Sigmoid colon (tissue), 7 donors: Measurements from ENCODE around the gene ANKRD6. TPM values are rescaled to one million over a fixed set of nuclear protein-coding genes. Genes with fewer than 3 reads are reported as not detected.

Source experiments
- DNase-seq: peaks from one replicate; pipeline ENCODE4 v3.0.0-alpha.2; 2019
- H3K27ac ChIP-seq, 4 donors: fragments of 200-600 bp; sonication (generic); one replicate each; pipeline ENCODE4 v1.5.1; 2016 to 2019; ENCODE audit warnings: mild to moderate bottlenecking in 1 of 4
- H3K27me3 ChIP-seq, 3 donors: fragments of 200-600 bp; sonication (generic); one replicate each; pipeline ENCODE4 v1.5.1; 2019; ENCODE audit warnings: mild to moderate bottlenecking in 1 of 3
- H3K36me3 ChIP-seq, 4 donors: fragments of 200-600 bp; sonication (generic); one replicate each; pipeline ENCODE4 v1.5.1; 2016 to 2019
- H3K4me1 ChIP-seq, 4 donors: fragments of 200-600 bp; sonication (generic); one replicate each; pipeline ENCODE4 v1.5.1; 2017 to 2019
- H3K4me3 ChIP-seq, 4 donors: fragments of 200-600 bp; sonication (generic); one replicate each; pipeline ENCODE4 v1.5.1; 2017 to 2019; ENCODE audit warnings: mild to moderate bottlenecking in 2 of 4, moderate library complexity in 1 of 4
- H3K9me3 ChIP-seq, 4 donors: fragments of 200-600 bp in 3 of 4; sonication (generic) in 3 of 4; one replicate each; pipeline versions ENCODE4 v1.5.1 to v1.6.1; 2013 to 2019
- CTCF ChIP-seq, 4 experiments: fragments of 450-650 bp in 3 of 4; fragments of 200-600 bp in 1 of 4; IDR thresholded peaks; one replicate each; pipeline ENCODE4 v1.5.1; 2016 to 2019; ENCODE audit warnings: antibody characterized with exemption in 4 of 4, mild to moderate bottlenecking in 3 of 4, moderate library complexity in 2 of 4
- EP300 ChIP-seq, 4 donors: sonication (generic); formaldehyde crosslinking; IDR thresholded peaks; one replicate each; pipeline ENCODE4 v1.6.1; 2017; ENCODE audit warnings: antibody characterized with exemption in 4 of 4
- POLR2A ChIP-seq, 2 donors: fragments of 450-650 bp; IDR thresholded peaks; one replicate each; pipeline ENCODE4 v1.6.1; 2016; ENCODE audit warnings: antibody characterized with exemption in 2 of 2, mild to moderate bottlenecking in 2 of 2, moderate library complexity in 2 of 2
- POLR2AphosphoS5 ChIP-seq, 4 donors: sonication (generic); formaldehyde crosslinking; IDR thresholded peaks; one replicate each; pipeline ENCODE4 v1.6.1; 2017; ENCODE audit warnings: antibody characterized with exemption in 4 of 4
- WGBS, 2 donors: extraction: QIAGEN DNeasy Blood & Tissue Kit; methylation state at CpG; one replicate each; pipeline ENCODE4 v1.1.7; 2013; 5-methylcytosine and 5-hydroxymethylcytosine counted together
- intact Hi-C: fragments of 100-400 bp; cut with DNase I; formaldehyde crosslinking; loops from one replicate; pipeline ENCODE4 v1.15.1; 2023
- polyA plus RNA-seq, 3 donors: library from polyadenylated mRNA; stranded (reverse); fragments of 200-250 nt; gene quantifications; one replicate each; pipeline ENCODE4 v1.2.3, GENCODE V29; 2013
- total RNA-seq, 4 donors: library from RNA; depleted of rRNA; stranded (reverse); fragments of >200 nt; gene quantifications; one replicate each; pipeline ENCODE4 v1.1.0, GENCODE V29; 2016
- donor health status: healthy with polysubstance abuse.
- donor health status: Bipolar disorder and iron deficiency.
- donor health status: healthy.

The ANKRD6 gene
- total and polyA plus RNA-seq, 7 donors: 1.7 to 21.6 (median 8.0) TPM

- intact Hi-C loops: no loop called here
- Histone ChIP-seq H3K4me1 (peaks cover 0 to 22% (median 17%) of the 10 kb centered on the region in 4 donors), H3K27ac (no peak overlapping the region), H3K36me3 (no peaks in the 10 kb centered on the region), H3K9me3 (no peaks in the 10 kb centered on the region), H3K27me3 (no peaks in the 10 kb centered on the region), H3K4me3 (no peak overlapping the region)
- DNase-seq: no peak
- 78 to 86% methylated on average over 4 of the region's 4 CpGs for WGBS, 2 donors
- TF ChIP-seq CTCF (IDR thresholded peaks at IDR 0.05) (no peak), EP300 (IDR thresholded peaks at IDR 0.05) (no peak), POLR2A (IDR thresholded peaks at IDR 0.05) (no peak), POLR2AphosphoS5 (IDR thresholded peaks at IDR 0.05) (no peak)
Observed at GRCh38 chr6:89471287-89471867, 38.4 kb downstream of the ANKRD6 start.

- no peak for DNase-seq
- no peaks in the 10 kb centered on the region for H3K27me3 ChIP-seq
- H3K4me1 ChIP-seq: peaks cover 0 to 16% (median 7%) of the 10 kb centered on the region in 4 donors
- intact Hi-C loops: no loop called here
- no peaks in the 10 kb centered on the region for H3K9me3 ChIP-seq
- H3K27ac ChIP-seq: no peak overlapping the region
- no peaks in the 10 kb centered on the region for H3K36me3 ChIP-seq
- no peak overlapping the region for H3K4me3 ChIP-seq
- 85 to 91% methylated on average over 2 of the region's 2 CpGs for WGBS, 2 donors
- TF ChIP-seq POLR2AphosphoS5 (IDR thresholded peaks at IDR 0.05): no peak
- TF ChIP-seq CTCF (IDR thresholded peaks at IDR 0.05): no peak
Observed at GRCh38 chr6:89475101-89475500, 42.1 kb downstream of the ANKRD6 start.

- no peak for TF ChIP-seq POLR2A (IDR thresholded peaks at IDR 0.05)
- no peak for TF ChIP-seq POLR2AphosphoS5 (IDR thresholded peaks at IDR 0.05)
- TF ChIP-seq EP300 (IDR thresholded peaks at IDR 0.05): no peak
- TF ChIP-seq CTCF (IDR thresholded peaks at IDR 0.05): no peak
- DNase-seq: no peak
- intact Hi-C loops: no loop called here
- peaks cover 0 to 16% (median 7%) of the 10 kb centered on the region in 4 donors for H3K4me1 ChIP-seq
- H3K27ac ChIP-seq: no peak overlapping the region
- no peaks in the 10 kb centered on the region for H3K27me3 ChIP-seq
- no peak overlapping the region for H3K4me3 ChIP-seq
- no peaks in the 10 kb centered on the region for H3K36me3 ChIP-seq
- H3K9me3 ChIP-seq: no peaks in the 10 kb centered on the region
Observed at GRCh38 chr6:89475634-89476033, 42.7 kb downstream of the ANKRD6 start.

- Histone ChIP-seq H3K4me1 (peaks cover 0 to 41% (median 25%) of the 10 kb centered on the region in 4 donors), H3K9me3 (no peaks in the 10 kb centered on the region), H3K27me3 (no peaks in the 10 kb centered on the region), H3K27ac (no peak overlapping the region), H3K36me3 (no peaks in the 10 kb centered on the region), H3K4me3 (no peak overlapping the region)
- intact Hi-C loops: no loop called here
- no peak for TF ChIP-seq POLR2AphosphoS5 (IDR thresholded peaks at IDR 0.05)
- DNase-seq: no peak
- 74 to 86% methylated on average over 2 of the region's 2 CpGs for WGBS, 2 donors
Observed at GRCh38 chr6:89479897-89480296, 46.9 kb downstream of the ANKRD6 start.

GRCh38 chr6:89481695-89482094, 48.7 kb downstream of the ANKRD6 start:
- Histone ChIP-seq H3K4me1 (peaks cover 0 to 32% (median 20%) of the 10 kb centered on the region in 4 donors), H3K9me3 (no peaks in the 10 kb centered on the region), H3K36me3 (no peaks in the 10 kb centered on the region), H3K27me3 (no peaks in the 10 kb centered on the region), H3K27ac (no peak overlapping the region), H3K4me3 (no peak overlapping the region)
- intact Hi-C loops: no loop called here
- TF ChIP-seq POLR2A (IDR thresholded peaks at IDR 0.05) (no peak), POLR2AphosphoS5 (IDR thresholded peaks at IDR 0.05) (no peak), EP300 (IDR thresholded peaks at IDR 0.05) (no peak), CTCF (IDR thresholded peaks at IDR 0.05) (no peak)
- WGBS, 2 donors: 94 to 97% methylated on average over 1 of the region's 1 CpG
- DNase-seq: no peak
